WERI-Rb-1 (cell line): ENCODE data around the gene FNIP2.

Experiments
- DNase-seq: peaks from one replicate; pipeline ENCODE4 v3.0.0-alpha.2; 2020
- H3K27ac ChIP-seq: fragments of 250-450 bp; sonication (Bioruptor Pico); 2 replicates; pipeline ENCODE4 v1.5.1; 2020; ENCODE audit warnings: mild to moderate bottlenecking, moderate library complexity
- H3K27me3 ChIP-seq: fragments of 250-450 bp; sonication (Bioruptor Pico); 2 replicates; pipeline ENCODE4 v1.5.1; 2021; ENCODE audit warnings: mild to moderate bottlenecking, low read depth, moderate library complexity; ENCODE audit not compliant: insufficient read depth, severe bottlenecking
- H3K36me3 ChIP-seq: fragments of 250-450 bp; sonication (Bioruptor Pico); 2 replicates; pipeline ENCODE4 v1.5.1; 2020; ENCODE audit warnings: mild to moderate bottlenecking, moderate library complexity
- H3K4me3 ChIP-seq: 2 replicates; pipeline ENCODE4 v1.5.1; 2011; ENCODE audit warnings: low read depth, mild to moderate bottlenecking, control low read depth, low read length
- H3K9me3 ChIP-seq: fragments of 250-450 bp; sonication (Bioruptor Pico); 2 replicates; pipeline ENCODE4 v1.5.1; 2021; ENCODE audit warnings: mild to moderate bottlenecking, moderate library complexity; ENCODE audit not compliant: severe bottlenecking
- CTCF ChIP-seq: IDR thresholded peaks from 2 replicates; pipeline ENCODE4 v1.5.1; 2011; ENCODE audit warnings: low read depth, mild to moderate bottlenecking, control low read depth, inconsistent platforms, low read length

The FNIP2 gene

GRCh38 chr4:158818560-158819140, 49.8 kb downstream of the FNIP2 start:
- no peak for DNase-seq
- no peak overlapping the region for H3K4me3 ChIP-seq
- H3K27ac ChIP-seq: no peak overlapping the region
- no peaks in the 10 kb centered on the region for H3K9me3 ChIP-seq
- H3K27me3 ChIP-seq: no peaks in the 10 kb centered on the region
- TF ChIP-seq CTCF: no peak
- peaks cover 4% of the 10 kb centered on the region; the same call in 1 of the 2 replicates for H3K36me3 ChIP-seq

DNA sequence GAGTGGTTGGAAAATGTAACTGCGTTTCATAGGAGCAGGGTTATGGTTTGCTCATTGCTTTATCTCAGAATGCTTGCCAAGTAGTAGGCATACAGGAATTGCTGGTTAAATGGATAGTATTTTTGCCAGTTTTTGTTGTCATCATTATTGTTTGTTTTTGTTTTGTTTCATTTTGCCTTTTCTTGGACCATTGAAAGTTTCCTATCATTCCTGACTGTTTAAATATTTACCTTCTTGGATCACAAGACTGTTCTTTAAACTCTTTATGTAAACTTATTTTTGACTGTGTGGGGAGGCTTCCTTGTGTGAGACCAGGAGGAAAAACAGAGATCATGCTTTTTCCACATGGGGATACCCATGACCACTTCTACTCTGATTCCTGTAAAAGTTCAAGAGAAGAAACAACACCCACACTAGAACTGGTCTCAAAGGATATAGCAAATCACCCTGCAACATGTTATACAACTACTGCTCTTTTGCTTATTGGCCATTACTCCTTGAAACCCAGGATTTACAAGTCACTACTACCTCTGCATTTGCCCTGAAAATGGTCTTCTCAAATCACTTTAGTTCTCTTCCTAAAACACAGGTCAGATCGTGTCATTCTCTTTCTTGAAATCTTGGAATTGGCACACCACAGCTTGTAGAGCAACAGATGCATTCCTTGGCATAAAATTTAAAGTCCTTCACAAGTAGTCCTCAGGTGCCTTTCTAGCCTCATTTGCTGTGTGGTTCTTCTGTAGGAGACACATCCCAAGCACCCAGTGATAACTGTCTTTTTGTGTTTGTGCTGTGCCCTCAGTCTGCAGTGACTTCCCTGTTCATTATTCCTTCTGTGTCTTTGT, 51.3 kb downstream of the FNIP2 start:
- Histone ChIP-seq H3K9me3 (no peaks in the 10 kb centered on the region), H3K4me3 (no peak overlapping the region), H3K27ac (no peak overlapping the region), H3K36me3 (peaks cover 4% of the 10 kb centered on the region; the same call in 1 of the 2 replicates), H3K27me3 (no peaks in the 10 kb centered on the region)
- DNase-seq: no peak
- no peak for TF ChIP-seq CTCF

GRCh38 chr4:158821228-158821971, 52.6 kb downstream of the FNIP2 start:
- no peak for TF ChIP-seq CTCF
- H3K36me3 ChIP-seq: peaks cover 4% of the 10 kb centered on the region; the same call in 1 of the 2 replicates
- DNase-seq: no peak
- H3K9me3 ChIP-seq: no peaks in the 10 kb centered on the region
- no peaks in the 10 kb centered on the region for H3K27me3 ChIP-seq
- no peak overlapping the region for H3K27ac ChIP-seq
- no peak overlapping the region for H3K4me3 ChIP-seq

- H3K27me3 ChIP-seq: no peaks in the 10 kb centered on the region
- H3K27ac ChIP-seq: no peak overlapping the region
- H3K36me3 ChIP-seq: peaks cover 9% of the 10 kb centered on the region
- no peaks in the 10 kb centered on the region for H3K9me3 ChIP-seq
- H3K4me3 ChIP-seq: no peak overlapping the region
- TF ChIP-seq CTCF: no peak
- no peak for DNase-seq
Measured at GRCh38 chr4:158822348-158822747, 53.5 kb downstream of the FNIP2 start.

- Histone ChIP-seq H3K9me3 (no peaks in the 10 kb centered on the region), H3K4me3 (no peak overlapping the region), H3K27ac (no peak overlapping the region), H3K36me3 (peaks cover 9% of the 10 kb centered on the region), H3K27me3 (no peaks in the 10 kb centered on the region)
- no peak for TF ChIP-seq CTCF
- no peak for DNase-seq
Measured at GRCh38 chr4:158823461-158823873, 54.6 kb downstream of the FNIP2 start.
